Mesodermal cell (in vitro differentiated cells): ENCODE measurements around the gene ADGRB3.
"Not testable (repeated sequence)": the region's sequence is repeated elsewhere in the genome, so short reads cannot be mapped to it uniquely, and the experiment has no call there.

Experiments
- H3K27ac ChIP-seq: 2 replicates; pipeline ENCODE4 v1.7.0; 2013; ENCODE audit warnings: mild to moderate bottlenecking, low read depth, low read length, moderate library complexity; ENCODE audit not compliant: severe bottlenecking
- H3K36me3 ChIP-seq: 2 replicates; pipeline ENCODE4 v1.7.1; 2013; ENCODE audit warnings: mild to moderate bottlenecking, low read length, moderate library complexity; ENCODE audit not compliant: control insufficient read depth, insufficient read depth
- H3K4me1 ChIP-seq: one replicate; pipeline ENCODE4 v1.7.1; 2013; ENCODE audit warnings: mild to moderate bottlenecking, low read length; ENCODE audit not compliant: insufficient read depth, control insufficient read depth, poor library complexity, severe bottlenecking
- H3K4me3 ChIP-seq: 2 replicates; pipeline ENCODE4 v1.7.0; 2013; ENCODE audit warnings: low read length, control low read depth, mild to moderate bottlenecking; ENCODE audit not compliant: insufficient read depth, poor library complexity, severe bottlenecking; ENCODE audit errors: extremely low read depth
- H3K9me3 ChIP-seq: 2 replicates; pipeline ENCODE4 v1.7.1; 2013; ENCODE audit warnings: mild to moderate bottlenecking, low read length, moderate library complexity; ENCODE audit not compliant: control insufficient read depth
- WGBS, 2 experiments: methylation state at CpG; one replicate each; pipeline ENCODE4 v1.1.5; 2013; ENCODE audit warnings: missing lambda C conversion rate in 2 of 2; ENCODE audit not compliant: insufficient coverage in 2 of 2; 5-methylcytosine and 5-hydroxymethylcytosine counted together

Gene ADGRB3

GRCh38 chr6:69433116-69433515 is 798.0 kb downstream of the ADGRB3 start:
- not testable (repeated sequence) for H3K4me1 ChIP-seq, H3K27ac ChIP-seq, H3K4me3 ChIP-seq, H3K36me3 ChIP-seq, H3K9me3 ChIP-seq
- WGBS, 2 experiments = 81 to 84% methylated on average over 18 to 21 of the region's 22 CpGs

- Histone ChIP-seq H3K4me3 (no peak overlapping the region), H3K36me3 (no peaks in the 10 kb centered on the region), H3K9me3 (no peaks in the 10 kb centered on the region), H3K27ac (no peak overlapping the region), H3K4me1 (no peaks in the 10 kb centered on the region)
- WGBS, 2 experiments = no CpG with 5 or more reads among the region's 2 CpGs
Observed at GRCh38 chr6:69438113-69438512, 803.0 kb downstream of the ADGRB3 start.
